ENCODE results near the gene XPR1.

DNA sequence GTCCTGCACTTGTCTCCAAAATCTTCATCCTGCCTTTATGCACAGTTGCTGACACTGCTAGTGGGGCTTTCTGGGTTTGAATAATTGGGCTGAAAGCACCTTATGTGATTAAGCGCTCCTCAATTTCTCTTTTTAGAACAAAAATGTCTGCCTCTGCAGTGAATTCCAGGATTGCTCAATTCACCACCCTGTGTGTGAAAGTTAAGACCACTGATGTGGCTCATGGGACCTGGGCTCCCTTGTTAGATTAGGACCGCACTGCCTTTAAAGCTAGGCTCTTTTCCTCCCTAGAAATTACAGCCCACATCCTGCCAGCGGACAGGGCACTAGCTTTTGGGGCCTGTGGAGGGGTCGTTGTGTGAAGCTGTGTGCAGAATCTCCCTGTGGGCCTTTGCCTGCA is 299.7 kb downstream of the XPR1 start:
- TF ChIP-seq EZH2 (IDR thresholded peaks at IDR 0.05; ENCODE audit: low read depth): no peak
- TF ChIP-seq, protein P1, sequence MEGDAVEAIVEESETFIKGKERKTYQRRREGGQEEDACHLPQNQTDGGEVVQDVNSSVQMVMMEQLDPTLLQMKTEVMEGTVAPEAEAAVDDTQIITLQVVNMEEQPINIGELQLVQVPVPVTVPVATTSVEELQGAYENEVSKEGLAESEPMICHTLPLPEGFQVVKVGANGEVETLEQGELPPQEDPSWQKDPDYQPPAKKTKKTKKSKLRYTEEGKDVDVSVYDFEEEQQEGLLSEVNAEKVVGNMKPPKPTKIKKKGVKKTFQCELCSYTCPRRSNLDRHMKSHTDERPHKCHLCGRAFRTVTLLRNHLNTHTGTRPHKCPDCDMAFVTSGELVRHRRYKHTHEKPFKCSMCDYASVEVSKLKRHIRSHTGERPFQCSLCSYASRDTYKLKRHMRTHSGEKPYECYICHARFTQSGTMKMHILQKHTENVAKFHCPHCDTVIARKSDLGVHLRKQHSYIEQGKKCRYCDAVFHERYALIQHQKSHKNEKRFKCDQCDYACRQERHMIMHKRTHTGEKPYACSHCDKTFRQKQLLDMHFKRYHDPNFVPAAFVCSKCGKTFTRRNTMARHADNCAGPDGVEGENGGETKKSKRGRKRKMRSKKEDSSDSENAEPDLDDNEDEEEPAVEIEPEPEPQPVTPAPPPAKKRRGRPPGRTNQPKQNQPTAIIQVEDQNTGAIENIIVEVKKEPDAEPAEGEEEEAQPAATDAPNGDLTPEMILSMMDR (conservative IDR thresholded peaks at IDR 0.05): no peak

Measured in PC-9 (cell line).